Brain pericyte (primary cell): ENCODE data around the gene REPS2.
"Not testable (repeated sequence)": the region's sequence is repeated elsewhere in the genome, so short reads cannot be mapped to it uniquely, and the experiment has no call there.

Experiments
- DNase-seq: peaks from one replicate; pipeline ENCODE4 v3.0.0-alpha.2; 2012; ENCODE audit warnings: low read depth, low spot score

The REPS2 gene

GRCh38 chrX:16946361-16946964 is at the start of gene REPS2:
TSS of gene REPS2 (plus strand) at chrX:16946658. CDS start at chrX:16946862, 204 bp downstream.
- DNase-seq = no peak

GRCh38 chrX:16897445-16897844 is 49.0 kb upstream of the REPS2 start:
- no peak for DNase-seq

GRCh38 chrX:16903274-16904022 is 43.0 kb upstream of the REPS2 start:
- no peak for DNase-seq

- DNase-seq = no peak
These were observed 36.1 kb upstream of the REPS2 start for GRCh38 chrX:16910376-16910775.

GRCh38 chrX:16914058-16914457 is 32.4 kb upstream of the REPS2 start:
- no peak for DNase-seq

GRCh38 chrX:16916561-16916960 is 29.9 kb upstream of the REPS2 start:
- DNase-seq = no peak

GRCh38 chrX:16917120-16917519 is 29.3 kb upstream of the REPS2 start:
- no peak for DNase-seq

GRCh38 chrX:16918979-16919378 is 27.5 kb upstream of the REPS2 start:
- no peak for DNase-seq

- no peak for DNase-seq
These were observed 26.4 kb upstream of the REPS2 start for GRCh38 chrX:16920075-16920474.

- no peak for DNase-seq
These were observed 23.3 kb upstream of the REPS2 start for GRCh38 chrX:16923157-16923556.

GRCh38 chrX:16924631-16925480 is 21.6 kb upstream of the REPS2 start:
- DNase-seq = no peak

- no peak for DNase-seq
These were observed 16.1 kb upstream of the REPS2 start for GRCh38 chrX:16930392-16930791.

GRCh38 chrX:16931371-16931770 is 15.1 kb upstream of the REPS2 start:
- no peak for DNase-seq

- no peak for DNase-seq
These were observed 14.4 kb upstream of the REPS2 start for GRCh38 chrX:16931855-16932575.

- DNase-seq = no peak
These were observed 12.3 kb upstream of the REPS2 start for GRCh38 chrX:16934185-16934584.

GRCh38 chrX:16946971-16947562 is 609 bp downstream of the REPS2 start:
- no peak for DNase-seq

- no peak for DNase-seq
These were observed 4.0 kb downstream of the REPS2 start for GRCh38 chrX:16950423-16950822.

GRCh38 chrX:16953606-16954211 is 7.3 kb downstream of the REPS2 start:
- no peak for DNase-seq

- DNase-seq = no peak
These were observed 11.3 kb downstream of the REPS2 start for GRCh38 chrX:16957751-16958150.

- no peak for DNase-seq
These were observed 11.9 kb downstream of the REPS2 start for GRCh38 chrX:16958356-16958755.

GRCh38 chrX:16962661-16963060 is 16.2 kb downstream of the REPS2 start:
- not testable (repeated sequence) for DNase-seq
